K562 (cell line): ENCODE results near the gene CDC45. TPM values are rescaled to one million over a fixed set of nuclear protein-coding genes. Genes with fewer than 3 reads are reported as not detected.

ENCODE experiments used
- BCLAF1 ChIP-seq, 2 experiments: fragments of 450-650 bp in 1 of 2; IDR thresholded peaks; 2 replicates each; pipeline ENCODE4 v1.6.1; 2011 to 2017; ENCODE audit warnings: low read depth in 2 of 2, antibody characterized with exemption in 1 of 2, borderline replicate concordance in 1 of 2, low read length in 1 of 2, mild to moderate bottlenecking in 1 of 2, mixed read lengths in 1 of 2; ENCODE audit not compliant: control insufficient read depth in 1 of 2
- BCOR ChIP-seq: fragments of 450-650 bp; IDR thresholded peaks from 2 replicates; pipeline ENCODE4 v1.6.1; 2016
- BRD4 ChIP-seq: fragments of 200-600 bp; sonication (generic); IDR thresholded peaks from 2 replicates; pipeline ENCODE4 v1.6.1; 2017; ENCODE audit warnings: inconsistent platforms
- CHD4 ChIP-seq: fragments of 200-600 bp; sonication (generic); IDR thresholded peaks from 3 replicates; pipeline ENCODE4 v1.6.1; 2012; ENCODE audit warnings: low read depth, mild to moderate bottlenecking, mixed read lengths, low read length, inconsistent platforms; ENCODE audit not compliant: insufficient read depth, insufficient replicate concordance, poor library complexity, severe bottlenecking
- CSDE1 ChIP-seq, 2 experiments: fragments of 450-650 bp; IDR thresholded peaks; 2 replicates each; pipeline ENCODE4 v1.6.1; 2016; ENCODE audit warnings: mild to moderate bottlenecking in 1 of 2
- FIP1L1 ChIP-seq: fragments of 200-400 bp; formaldehyde crosslinking; IDR thresholded peaks from 2 replicates; pipeline ENCODE4 v1.6.1; 2018; ENCODE audit warnings: mild to moderate bottlenecking, low read depth, low read length; ENCODE audit not compliant: poor library complexity, severe bottlenecking
- NCOA2 ChIP-seq, 2 experiments: fragments of 450-650 bp; IDR thresholded peaks; 2 replicates each; pipeline ENCODE4 v1.6.1; 2018; ENCODE audit warnings: mild to moderate bottlenecking in 2 of 2, moderate library complexity in 1 of 2; ENCODE audit not compliant: partially characterized antibody in 2 of 2
- NFATC3 ChIP-seq: fragments of 450-650 bp; IDR thresholded peaks from 2 replicates; pipeline ENCODE4 v1.6.1; 2017; ENCODE audit warnings: mild to moderate bottlenecking
- NKRF ChIP-seq: fragments of 450-650 bp; IDR thresholded peaks from 2 replicates; pipeline ENCODE4 v1.6.1; 2016; ENCODE audit warnings: borderline replicate concordance
- PKNOX1 ChIP-seq: fragments of 450-650 bp; IDR thresholded peaks from 2 replicates; pipeline ENCODE4 v1.6.1; 2016
- POLR3G ChIP-seq: IDR thresholded peaks from 2 replicates; pipeline ENCODE4 v1.6.1; 2011; ENCODE audit not compliant: insufficient read length, insufficient replicate concordance; ENCODE audit errors: extremely low read depth
- RBFOX2 ChIP-seq: fragments of 200-400 bp; formaldehyde crosslinking; IDR thresholded peaks from 2 replicates; pipeline ENCODE4 v1.6.1; 2017; ENCODE audit warnings: low read depth, mild to moderate bottlenecking, low read length, moderate library complexity
- THAP7 ChIP-seq: fragments of 250-450 bp; sonication (Bioruptor Pico); IDR thresholded peaks from 2 replicates; pipeline ENCODE4 v1.5.0; 2021
- ZBTB26 ChIP-seq: fragments of 450-650 bp; formaldehyde crosslinking; IDR thresholded peaks from 2 replicates; pipeline ENCODE4 v1.4.0; 2022; ENCODE audit warnings: missing genetic modification characterization
- ZBTB8A ChIP-seq: fragments of 450-650 bp; IDR thresholded peaks from 2 replicates; pipeline ENCODE4 v1.6.1; 2018; ENCODE audit warnings: mild to moderate bottlenecking, moderate library complexity; ENCODE audit not compliant: partially characterized antibody
- ZKSCAN1 ChIP-seq: fragments of 150-350 bp; IDR thresholded peaks from 2 replicates; pipeline ENCODE4 v1.6.1; 2016; ENCODE audit warnings: low read depth, low read length
- ZNF140 ChIP-seq: fragments of 250-450 bp; sonication (Bioruptor Pico); IDR thresholded peaks from 2 replicates; pipeline ENCODE4 v1.8.0; 2021; ENCODE audit warnings: moderate library complexity, mild to moderate bottlenecking, inconsistent platforms
- ZNF143 ChIP-seq: sonication (generic); formaldehyde crosslinking; IDR thresholded peaks from 2 replicates; pipeline ENCODE4 v1.9.0; 2022; ENCODE audit warnings: mild to moderate bottlenecking, missing genetic modification reagents
- ZNF212 ChIP-seq: fragments of 450-650 bp; formaldehyde crosslinking; IDR thresholded peaks from 2 replicates; pipeline ENCODE4 v1.4.0; 2020; ENCODE audit warnings: mild to moderate bottlenecking
- ZNF785 ChIP-seq: fragments of 250-450 bp; sonication (Bioruptor Pico); IDR thresholded peaks from 2 replicates; pipeline ENCODE4 v1.4.0; 2020; ENCODE audit warnings: mild to moderate bottlenecking
- polyA plus RNA-seq, 8 experiments: library from polyadenylated mRNA; depleted of rRNA in 4 of 8; stranded (reverse) in 5 of 8; unstranded in 3 of 8; fragments of >200 nt; fragmentation: Nextera tagmentation in 2 of 8; fragmentation: Illumina TruSeq in 1 of 8; extraction: Ambion mirVana in 2 of 8; extraction: Trizol in 1 of 8; gene quantifications; 2 replicates each; pipeline versions ENCODE4 v1.2.1 to v1.2.3, GENCODE V29; 2011 to 2014; ENCODE audit warnings: inconsistent platforms in 1 of 8, missing spikeins in 1 of 8
- total RNA-seq, 7 experiments: library from RNA; depleted of rRNA in 6 of 7; stranded (reverse); fragments of >200 nt in 6 of 7; fragmentation: Illumina TruSeq in 2 of 7; extraction: Trizol in 2 of 7; gene quantifications; 2 replicates each; pipeline versions ENCODE4 v1.2.1 to v1.2.3, GENCODE V29; 2011 to 2021; ENCODE audit warnings: low replicate concordance in 1 of 7

CDC45 gene
- total and polyA plus RNA-seq, 9 of the 15 experiments (the other 6 are each of a cell fraction or from before 2014, with no cell fraction given), result 251 to 580 (median 410) TPM

- TF ChIP-seq ZNF140 (0 out of 2 replicates have a peak, but pooled peaks have one; percentile 77), CSDE1 (IDR thresholded peaks at IDR 0.05) (no peak), ZBTB26 (peak; percentile 98), FIP1L1 (peak; percentile 91), ZNF785 (CRISPR knock-in tag) (no peak), PKNOX1 (no peak), BCLAF1 (IDR thresholded peaks at IDR 0.05; ENCODE audit: borderline replicate concordance in 1 of 2, control insufficient read depth in 1 of 2, low read depth in 2 of 2, low read length in 1 of 2) (no peak), THAP7 (CRISPR knock-in tag) (no peak), ZKSCAN1 (no peak), ZNF212 (CRISPR knock-in tag) (peak; percentile 89; the same call in 1 of the 2 replicates), ZBTB8A (no peak), CHD4 (no peak), POLR3G (no peak), BCOR (no peak), NKRF (no peak), NCOA2 (IDR thresholded peaks at IDR 0.05; ENCODE audit: partially characterized antibody in 2 of 2) (no peak), RBFOX2 (peak; percentile 97), ZNF143 (CRISPR knock-in tag) (no peak), NFATC3 (no peak), BRD4 (peak; percentile 16; the same call in 1 of the 2 replicates)
These were observed at the start of gene CDC45 (continued) for GRCh38 chr22:19479355-19480172.
